Stimulated activated naive CD4-positive, alpha-beta T cell (primary cell): ENCODE results near the gene FAU.
"Not testable (repeated sequence)": the region's sequence is repeated elsewhere in the genome, so short reads cannot be mapped to it uniquely, and the experiment has no call there.

Source experiments
- DNase-seq, 6 experiments: peaks; one replicate each; lab custom pipeline; 2025; lab: John Stamatoyannopoulos, UW

Gene FAU

DNA sequence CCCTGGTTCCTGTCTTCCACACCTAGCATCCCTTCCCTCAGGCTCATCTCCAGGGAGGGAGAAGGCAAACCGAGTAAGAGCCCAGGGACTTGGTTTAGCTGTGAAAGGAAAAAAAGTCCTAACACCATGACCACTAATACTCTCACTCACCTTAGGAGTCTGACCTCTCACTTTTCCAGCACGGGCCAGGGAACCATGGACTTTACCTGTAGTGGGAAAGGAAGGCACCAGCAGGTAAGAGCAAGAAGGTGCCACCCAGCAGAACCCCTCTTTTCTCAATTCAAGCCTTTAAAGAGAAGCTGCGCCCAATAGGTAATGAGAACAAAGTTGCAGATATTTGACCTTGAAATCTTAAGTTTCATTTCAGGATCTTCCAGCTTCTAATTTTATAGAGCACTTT lies 1.1 kb downstream of the FAU start:
- DNase-seq = no peak

DNA sequence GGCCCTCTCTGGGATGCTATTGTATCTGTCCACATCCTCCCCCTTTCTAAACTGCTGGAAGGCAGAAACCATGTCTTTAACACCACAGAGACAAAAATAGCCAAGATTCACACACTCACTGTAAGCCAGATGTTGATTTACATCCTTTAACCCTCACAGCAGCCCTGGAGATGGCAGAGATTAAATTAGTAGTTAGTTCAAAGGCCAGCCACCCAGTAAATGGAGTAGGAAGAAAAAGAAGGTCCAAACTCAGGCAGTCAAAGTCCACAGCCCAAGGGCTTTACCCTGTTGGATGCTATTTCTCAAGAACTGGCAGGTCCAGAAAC lies 2.3 kb downstream of the FAU start:
- DNase-seq = no peak

DNA sequence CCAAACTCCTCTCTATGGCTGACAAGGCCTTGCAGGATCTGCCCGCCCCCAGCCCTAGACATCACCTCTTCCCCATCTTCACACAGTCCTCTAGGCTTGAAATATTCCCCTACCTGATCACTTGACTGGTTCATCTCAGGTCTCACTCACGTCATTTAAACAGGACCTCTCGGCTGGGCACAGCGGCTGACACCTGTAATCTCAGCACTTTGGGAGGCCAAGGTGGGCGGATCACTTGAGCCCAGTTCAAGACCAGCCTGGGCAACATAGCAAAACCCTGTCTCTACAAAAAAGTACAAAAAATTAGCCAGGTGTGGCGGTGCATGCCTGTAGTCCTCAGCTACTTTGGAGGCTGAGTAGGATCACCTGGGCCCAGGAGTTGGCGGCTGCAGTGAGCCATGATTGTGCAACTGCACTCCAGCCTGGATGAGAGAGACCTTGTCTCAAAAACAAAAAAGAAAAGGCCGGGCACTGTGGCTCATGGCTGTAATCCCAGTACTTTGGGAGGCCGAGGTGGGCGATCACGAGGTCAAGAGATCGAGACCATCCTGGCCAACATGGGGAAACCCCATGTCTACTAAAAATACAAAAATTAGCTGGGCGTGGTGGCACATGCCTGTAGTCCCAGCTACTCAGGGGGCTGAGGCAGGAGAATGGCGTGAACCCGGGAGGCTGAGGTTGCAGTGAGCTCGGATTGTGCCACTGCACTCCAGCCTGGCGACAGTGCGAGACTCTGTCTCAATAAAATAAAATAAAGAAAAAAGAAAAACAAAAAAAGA lies 2.9 kb downstream of the FAU start:
- DNase-seq = not testable (repeated sequence)

DNA sequence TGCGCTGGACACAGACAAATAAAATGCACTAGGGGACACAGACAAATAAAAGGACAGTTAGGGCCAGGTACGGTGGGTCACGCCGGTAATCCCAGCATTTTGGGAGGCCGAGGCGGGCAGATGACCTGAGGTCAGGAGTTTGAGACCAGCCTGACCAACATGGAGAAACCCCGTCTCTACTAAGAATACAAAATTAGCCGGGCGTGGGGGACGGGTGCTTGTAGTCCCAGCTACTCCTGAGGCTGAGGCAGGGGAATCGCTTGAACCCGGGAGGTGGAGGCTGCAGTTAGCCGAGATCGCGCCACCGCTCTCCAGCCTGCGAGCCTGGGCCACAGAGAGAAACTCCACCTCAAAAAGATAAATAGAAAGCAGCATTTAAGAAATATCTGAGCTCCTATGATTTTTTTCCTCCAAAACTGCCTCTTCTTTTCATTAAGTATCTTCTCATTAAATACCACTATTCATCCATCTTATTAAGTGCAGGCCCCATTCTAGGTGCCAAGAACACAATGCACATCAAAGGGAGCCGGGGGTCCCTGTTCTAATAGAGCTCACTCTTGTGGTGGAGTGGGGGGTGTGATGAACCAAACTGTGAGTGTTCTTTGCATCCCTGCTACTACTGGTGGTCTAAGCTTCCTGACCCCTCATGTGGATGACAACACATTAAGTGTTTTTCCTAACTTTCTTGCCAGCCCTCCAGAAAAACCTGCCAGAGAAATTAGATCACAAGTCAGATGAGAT lies 3.7 kb downstream of the FAU start:
- DNase-seq = no peak

DNA sequence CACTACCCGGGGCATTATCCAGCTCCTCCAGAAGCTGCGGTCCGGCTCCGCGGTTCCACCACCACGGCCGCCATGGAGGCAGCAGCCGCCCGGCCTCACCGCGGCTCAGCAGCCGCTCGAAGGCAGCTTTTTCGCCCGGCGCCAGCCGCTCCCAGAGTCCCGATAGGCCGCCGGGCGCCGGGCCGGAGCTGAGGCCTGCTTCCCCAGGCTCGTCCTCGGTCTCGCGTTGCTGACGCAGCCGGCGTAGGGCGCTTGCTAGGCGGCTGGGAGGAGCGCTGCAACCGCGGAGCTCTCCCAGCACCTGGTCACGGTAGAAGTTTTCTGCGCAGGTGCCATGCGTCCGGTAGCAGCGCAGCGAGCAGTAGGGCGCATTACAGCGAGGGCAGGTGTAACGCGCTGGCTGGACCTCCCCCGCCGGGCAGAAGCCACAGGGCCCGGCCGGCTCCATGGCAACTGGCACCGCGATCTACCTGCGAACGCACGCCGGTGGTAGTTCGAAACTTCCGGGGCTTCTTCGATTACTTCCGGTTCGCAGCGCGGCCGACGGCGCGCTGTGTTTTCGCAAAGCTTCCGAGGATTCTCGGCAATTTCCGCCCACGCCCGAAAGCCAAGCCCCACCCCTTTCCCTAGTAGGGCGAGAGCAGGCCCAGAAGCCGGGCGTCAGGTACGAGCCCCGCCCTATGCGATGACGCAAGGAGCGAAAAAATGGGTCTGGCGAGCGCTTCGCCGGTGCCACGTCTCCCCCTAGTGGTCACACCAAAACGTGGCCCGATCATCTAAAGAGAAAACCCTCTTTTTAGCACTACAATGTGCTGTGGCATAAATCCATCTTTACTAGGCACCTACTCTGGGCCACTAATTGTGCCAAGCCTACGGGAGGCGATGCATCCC lies 4.5 kb downstream of the FAU start, which contains the start of gene ZNHIT2:
TSS of gene ZNHIT2 (minus strand) at position 496 of the 891 bp plus-strand sequence. CDS start at position 448, 48 bp downstream.
- DNase-seq = peak; percentile 98 to 100 (median 100)

DNA sequence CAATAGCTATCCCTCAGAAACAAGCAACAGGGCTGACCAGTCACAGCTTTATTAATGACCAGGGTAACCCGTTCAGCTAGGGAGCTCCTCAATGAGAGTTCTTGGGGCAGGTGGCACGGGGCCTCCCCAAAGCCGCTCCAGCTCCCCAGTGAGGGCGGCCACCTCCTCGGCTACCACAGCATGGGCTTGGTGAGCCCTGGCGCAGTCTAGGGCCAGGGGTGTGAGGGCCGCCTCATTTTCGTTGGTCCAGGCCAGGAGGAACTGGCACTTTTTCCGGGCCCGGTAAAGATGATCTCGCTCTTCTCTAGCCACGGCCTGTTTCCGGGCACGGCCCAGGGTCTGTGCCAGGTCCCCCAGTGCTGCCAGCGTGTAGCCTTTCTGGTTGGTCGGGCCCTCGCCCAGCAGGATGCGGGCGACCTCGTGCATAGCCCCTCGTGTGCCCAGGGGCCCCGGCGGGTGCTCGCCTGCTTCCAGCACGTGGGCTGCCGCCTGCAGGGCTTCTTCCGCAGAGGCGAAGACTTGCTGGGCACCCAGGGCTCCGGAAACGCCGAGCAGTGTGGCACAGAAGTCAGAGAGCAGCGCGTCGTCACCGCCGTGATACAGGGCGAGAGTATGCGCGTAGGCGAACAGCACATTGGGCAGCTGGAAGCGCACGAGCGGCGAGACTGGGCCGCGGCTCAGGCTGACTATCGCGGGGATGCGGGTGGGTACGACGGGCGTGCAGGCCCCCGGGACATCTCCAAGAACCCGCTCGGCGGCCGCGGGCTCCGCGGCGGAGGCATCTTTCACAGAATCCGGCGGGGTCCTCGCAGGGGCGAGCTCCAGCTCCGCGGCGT lies 5.3 kb downstream of the FAU start:
- DNase-seq = peak; percentile 52 to 74 (median 60)

DNA sequence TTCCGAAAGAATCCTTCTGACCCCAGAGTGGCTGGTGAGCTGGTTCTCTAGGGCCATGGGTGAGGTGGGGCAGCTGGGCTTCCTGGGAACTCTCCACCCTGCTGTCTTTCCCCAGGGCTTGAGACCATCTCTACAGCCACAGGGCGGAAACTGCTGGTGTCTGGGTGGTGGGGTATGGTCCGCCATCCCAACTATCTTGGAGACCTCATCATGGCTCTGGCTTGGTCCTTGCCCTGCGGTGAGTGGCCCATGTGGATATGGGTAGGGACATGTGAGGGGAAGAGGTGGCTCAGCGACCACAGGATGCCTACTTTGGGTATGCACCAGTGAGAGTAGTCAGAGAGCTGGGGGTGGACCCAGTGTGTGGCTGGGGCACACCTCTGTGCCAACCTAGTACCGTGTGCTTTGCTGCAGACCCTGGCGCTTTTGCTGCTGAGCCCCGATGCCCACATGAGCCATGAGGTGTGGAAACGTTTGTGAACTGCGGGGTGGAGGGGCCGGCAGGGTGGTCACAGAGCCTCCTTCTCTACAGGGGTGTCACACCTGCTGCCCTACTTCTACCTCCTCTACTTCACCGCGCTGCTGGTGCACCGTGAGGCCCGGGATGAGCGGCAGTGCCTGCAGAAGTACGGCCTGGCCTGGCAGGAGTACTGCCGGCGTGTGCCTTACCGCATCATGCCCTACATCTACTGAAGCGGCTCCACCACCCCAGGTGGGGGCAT lies 6.4 kb downstream of the FAU start:
- no peak for DNase-seq

DNA sequence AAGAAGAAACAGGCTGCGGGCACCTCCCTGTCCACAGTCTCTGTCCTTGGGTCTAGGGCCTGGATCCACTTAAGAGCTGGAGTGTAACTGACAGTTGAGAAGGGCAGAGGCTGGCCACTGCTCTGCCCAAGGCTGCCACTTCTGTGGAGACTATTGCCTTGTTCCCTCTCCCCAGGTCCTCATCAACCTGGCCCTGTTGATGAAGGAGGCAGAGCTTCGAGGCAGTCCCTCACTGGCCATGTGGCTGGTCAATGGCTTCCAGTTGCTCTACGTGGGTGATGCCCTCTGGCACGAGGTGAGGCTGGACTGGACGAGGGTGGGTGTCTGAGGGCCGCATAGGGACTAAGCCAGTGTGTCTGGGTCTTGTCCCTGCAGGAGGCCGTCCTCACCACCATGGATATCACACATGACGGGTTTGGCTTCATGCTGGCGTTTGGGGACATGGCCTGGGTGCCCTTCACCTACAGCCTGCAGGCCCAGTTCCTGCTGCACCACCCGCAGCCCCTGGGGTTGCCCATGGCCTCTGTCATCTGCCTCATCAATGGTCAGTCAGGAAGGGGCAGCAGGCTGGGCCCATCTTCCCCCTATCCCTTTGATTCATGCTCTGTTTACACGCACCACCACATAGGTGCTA lies 7.3 kb downstream of the FAU start:
- no peak for DNase-seq

DNA sequence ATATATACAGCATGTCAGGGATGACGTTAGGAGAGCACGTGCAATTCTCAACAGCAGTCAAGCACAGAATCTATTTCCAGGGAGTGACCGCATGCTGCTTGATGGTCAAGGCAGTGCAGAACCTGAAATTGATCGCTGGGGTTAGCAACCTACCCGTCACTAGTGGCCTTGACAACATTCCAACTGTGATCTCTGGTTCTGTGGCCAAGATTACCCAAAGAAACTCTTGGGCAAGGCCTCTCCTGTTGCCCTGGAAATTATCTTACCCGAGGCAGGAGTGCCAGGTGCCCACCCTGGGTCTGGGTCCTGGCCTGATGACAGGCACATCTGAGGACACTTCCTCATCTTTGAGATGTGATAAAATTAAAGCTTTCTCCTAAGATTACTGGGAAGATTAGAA lies 8.1 kb downstream of the FAU start:
- DNase-seq = no peak

DNA sequence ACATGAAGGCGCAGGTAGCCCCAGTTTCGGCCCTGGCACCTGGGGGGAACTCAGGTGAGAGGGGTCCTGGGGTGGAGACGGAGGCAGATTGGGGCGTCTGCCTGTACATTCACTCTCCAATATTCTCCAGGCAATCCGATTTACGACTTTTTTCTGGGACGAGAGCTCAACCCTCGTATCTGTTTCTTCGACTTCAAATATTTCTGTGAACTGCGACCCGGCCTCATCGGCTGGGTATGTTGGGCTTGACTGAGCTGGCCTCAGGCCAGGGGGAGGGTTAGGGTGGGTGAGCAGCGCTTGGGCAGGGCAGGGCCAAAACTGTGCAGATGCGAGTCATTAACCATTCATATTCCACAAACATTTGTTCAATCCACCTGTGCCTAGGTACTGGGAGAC lies 8.6 kb downstream of the FAU start:
- DNase-seq = no peak

DNA sequence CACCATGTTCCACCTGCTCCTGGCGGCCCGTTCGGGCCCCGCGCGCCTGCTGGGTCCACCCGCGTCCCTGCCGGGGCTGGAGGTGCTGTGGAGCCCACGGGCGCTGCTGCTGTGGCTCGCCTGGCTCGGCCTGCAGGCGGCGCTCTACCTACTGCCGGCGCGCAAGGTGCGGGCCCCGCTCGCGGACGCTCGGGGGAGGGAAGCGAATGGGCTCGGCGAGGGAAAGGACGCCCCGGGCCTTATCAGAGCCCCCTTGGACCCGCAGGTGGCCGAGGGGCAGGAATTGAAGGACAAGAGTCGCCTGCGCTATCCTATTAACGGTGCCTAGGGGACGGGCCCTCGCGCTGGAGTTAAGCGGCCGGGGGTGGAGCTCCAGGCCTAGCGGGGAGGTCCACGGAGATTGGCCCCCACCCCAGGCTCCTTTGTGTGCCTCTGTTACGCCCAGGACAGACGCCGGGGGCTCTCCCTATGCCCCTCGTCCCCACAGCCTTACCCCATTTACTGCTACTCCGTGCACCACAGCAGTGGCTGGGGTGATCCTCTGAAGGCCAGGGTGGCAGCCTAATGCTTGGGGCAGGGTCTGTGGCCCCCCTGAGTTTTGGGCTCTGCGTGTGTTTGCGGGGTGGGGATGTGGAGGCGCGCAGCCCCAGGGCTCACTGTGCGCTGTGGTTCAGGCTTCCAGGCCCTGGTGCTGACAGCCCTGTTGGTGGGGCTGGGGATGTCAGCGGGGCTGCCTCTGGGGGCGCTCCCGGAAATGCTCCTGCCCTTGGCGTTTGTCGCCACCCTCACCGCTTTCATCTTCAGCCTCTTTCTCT lies 9.2 kb downstream of the FAU start:
- peak; percentile 61 to 84 (median 70) for DNase-seq

DNA sequence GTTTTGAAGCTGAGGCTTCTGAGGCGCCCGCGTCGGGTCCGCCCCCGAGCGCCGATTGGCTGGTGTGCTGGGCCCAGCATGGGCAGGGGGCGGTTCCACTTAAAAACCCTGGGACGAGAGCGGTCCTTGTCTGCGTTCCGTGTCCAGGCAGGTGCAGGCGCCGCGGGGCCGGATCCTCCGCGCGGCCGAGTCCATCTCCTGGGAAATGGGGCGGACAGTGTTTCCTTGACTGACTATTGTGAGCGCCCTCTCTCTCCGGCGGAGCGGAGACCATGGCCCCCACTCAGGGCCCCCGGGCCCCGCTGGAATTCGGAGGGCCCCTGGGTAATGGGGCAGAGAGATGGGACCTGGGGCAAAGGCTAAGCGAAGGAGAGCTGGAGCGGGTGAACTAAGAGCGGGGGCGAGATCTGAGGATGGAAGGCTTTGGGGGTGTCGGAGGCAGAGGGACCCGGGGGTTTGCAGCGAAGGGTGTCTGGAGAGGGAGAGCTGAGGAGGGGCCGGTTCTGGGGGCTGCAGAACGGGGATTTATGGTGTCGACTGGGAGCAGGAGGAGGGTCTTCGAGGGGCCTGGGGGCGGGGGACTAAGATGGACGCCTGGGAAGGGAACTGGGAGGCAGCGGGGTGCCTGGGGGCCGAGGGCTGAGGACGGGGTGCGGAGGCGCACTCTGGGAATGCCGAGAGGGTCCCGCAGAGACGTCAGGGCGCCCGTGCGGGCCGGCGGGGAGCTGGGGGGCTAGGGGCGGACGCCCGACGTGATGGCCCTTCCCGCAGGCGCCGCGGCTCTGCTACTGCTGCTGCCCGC lies 10.0 kb downstream of the FAU start, which contains the start of gene TM7SF2:
TSS of gene TM7SF2 (plus strand) at position 129 of the 802 bp plus-strand sequence. CDS start at position 273, 144 bp downstream.
- DNase-seq = peak; percentile 85 to 94 (median 88)

DNA sequence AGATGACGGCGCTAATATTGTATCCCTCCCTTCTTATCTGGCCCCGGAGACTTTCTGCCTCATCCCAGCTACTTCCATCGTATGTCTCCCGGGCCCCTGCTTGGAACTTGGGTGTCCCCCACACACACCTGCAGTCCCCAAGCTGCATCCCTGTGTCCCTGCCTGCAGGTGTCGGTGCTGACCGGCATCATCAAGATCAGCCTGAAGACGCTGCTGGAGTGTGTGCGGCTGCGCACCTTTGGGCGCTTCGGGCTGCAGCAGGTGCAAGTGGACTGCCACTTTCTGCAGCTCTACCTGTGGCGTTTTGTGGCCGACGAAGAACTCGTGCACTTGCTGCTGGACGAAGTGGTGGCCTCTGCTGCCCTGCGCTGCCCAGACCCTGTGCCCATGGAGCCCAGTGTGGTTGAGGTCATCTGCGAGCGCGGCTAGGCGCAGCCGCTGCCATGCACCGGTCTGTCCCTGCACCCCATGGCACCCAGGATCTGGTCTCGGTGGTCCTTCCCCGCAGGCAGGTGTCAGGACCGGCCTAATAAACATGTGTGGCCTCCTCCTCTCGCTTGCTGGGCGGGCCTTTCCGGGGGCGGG lies 10.7 kb downstream of the FAU start:
- no peak for DNase-seq

DNA sequence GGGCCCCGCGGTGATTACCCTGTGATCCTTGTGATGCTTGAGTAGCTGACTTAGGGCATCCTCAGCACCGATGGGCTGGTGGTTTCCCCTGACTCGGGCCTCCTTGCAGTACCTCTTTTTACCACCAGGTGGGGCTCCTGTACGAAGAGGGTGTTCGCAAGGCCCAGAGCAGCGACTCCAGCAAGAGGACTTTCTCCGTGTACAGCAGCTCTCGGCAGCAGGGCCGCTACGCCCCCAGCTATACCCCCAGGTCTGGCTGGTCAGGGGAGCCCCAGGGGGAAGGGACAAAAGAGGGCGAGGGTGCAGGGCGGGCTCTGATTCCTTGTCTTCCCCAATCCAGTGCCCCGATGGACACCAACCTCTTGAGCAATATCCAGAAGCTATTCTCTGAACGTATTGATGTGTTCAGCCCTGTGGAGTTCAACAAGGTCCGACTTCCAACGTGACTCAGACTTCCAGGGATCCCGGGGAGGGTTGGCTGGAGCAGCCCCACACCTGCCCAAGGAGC lies 11.5 kb downstream of the FAU start:
- peak; percentile 78 to 96 (median 92) for DNase-seq

DNA sequence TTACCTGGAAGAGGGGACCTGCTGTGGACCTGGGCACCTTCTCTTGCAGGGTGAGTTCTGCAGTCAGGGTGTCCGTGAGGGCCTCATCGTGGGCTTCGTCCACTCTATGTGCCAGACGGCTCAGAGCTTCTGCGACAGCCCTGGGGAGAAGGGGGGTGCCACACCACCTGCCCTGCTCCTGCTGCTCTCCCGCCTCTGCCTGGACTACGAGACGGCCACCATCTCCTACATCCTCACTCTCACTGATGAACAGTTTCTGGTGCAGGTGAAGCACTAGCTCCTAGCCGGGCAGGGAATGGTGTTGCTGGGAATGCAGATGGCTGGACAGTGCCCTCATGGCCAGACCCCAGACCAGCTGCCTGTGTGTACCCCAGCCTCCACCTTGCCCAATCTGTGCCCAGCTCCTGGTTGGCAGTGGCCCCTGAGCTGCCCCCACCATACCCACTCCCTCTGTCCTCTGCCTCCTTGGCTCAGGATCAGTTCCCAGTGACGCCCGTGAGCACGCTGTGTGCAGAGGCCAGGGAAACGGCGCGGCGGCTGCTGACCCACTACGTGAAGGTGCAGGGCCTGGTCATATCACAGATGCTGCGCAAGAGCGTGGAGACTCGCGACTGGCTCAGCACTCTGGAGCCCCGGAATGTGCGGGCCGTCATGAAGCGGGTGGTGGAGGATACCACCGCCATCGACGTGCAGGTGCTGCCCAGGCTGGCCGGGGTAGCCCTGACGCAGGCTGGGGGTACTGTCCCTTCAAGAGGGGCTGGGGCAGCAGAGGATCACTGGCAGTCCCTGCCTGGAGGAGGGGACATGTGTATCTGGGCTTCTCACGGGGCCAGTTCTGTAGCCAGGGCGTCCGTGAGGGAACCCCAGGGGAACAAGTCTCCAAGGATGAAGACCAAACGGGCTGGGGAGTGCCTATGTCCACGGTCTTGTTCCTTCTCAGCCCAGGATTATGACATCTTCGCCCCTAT lies 12.4 kb downstream of the FAU start:
- DNase-seq = no peak

DNA sequence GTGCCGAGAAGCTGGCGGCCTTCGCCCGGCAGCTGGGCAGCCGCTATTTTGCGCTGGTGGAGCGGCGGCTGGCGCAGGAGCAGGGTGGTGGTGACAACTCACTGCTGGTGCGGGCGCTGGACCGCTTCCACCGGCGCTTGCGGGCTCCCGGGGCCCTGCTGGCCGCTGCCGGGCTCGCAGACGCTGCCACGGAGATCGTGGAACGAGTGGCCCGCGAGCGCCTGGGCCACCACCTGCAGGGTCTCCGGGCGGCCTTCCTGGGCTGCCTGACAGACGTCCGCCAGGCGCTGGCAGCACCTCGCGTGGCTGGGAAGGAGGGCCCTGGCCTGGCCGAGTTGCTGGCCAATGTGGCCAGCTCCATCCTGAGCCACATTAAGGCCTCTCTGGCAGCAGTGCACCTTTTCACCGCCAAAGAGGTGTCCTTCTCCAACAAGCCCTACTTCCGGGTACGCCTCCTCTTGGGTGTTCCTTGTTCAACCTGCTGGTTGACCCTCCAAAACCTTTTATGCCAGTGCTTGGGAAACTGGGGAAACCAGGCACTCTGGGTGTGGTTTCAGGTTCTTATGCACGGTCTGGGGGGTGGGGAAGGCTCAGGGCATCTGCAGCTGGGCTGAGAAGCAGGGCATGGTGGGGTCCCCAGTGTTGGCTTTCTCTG lies 13.3 kb downstream of the FAU start:
- DNase-seq = no peak
